M059J (cell line): ENCODE data around the gene HMGB1. TPM values are rescaled to one million over a fixed set of nuclear protein-coding genes. Genes with fewer than 3 reads are reported as not detected.

Experiments
- DNase-seq: peaks from one replicate; pipeline ENCODE4 v3.0.0-alpha.2; 2012; ENCODE audit warnings: low read depth
- total RNA-seq: library from RNA; depleted of rRNA; stranded (reverse); fragments of >200 nt; shearing (Covaris generic); gene quantifications from 2 replicates; pipeline ENCODE4 v1.2.3, GENCODE V29; 2014

Gene HMGB1
- total RNA-seq, 1 experiment from 2014 or later, result 610 TPM

DNA sequence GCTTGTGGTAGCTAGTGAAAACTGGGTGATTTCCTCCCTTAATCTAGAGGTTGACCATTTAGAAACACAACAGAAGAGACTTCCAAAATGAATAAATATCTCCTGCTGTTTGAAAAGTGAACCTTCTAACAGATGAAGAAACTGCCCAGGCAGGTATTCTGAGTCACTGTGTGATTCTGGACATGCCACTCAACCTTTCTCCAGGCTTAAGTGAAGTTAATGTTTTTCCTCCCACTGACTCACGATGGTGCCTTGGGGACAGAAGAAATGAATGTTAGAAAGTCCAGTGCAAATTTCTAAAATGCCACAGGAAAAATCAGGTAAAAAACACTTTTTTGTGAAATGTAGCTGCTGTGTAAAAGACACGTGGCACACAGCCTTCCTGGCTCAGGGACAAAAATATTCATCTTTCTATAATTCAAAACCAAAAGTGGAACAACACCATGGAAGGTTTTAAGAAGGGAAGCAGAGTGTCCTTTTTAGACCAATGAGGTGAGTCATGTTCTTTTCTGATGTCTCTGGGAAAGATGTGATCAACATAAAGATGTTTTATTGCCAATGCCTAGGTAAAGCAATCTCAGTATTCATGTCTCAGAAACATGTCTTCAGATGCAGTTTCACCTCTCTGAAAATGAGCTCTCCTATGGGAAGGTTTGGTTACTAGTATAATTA lies 34.3 kb downstream of the HMGB1 start:
- peak; percentile 75 for DNase-seq

DNA sequence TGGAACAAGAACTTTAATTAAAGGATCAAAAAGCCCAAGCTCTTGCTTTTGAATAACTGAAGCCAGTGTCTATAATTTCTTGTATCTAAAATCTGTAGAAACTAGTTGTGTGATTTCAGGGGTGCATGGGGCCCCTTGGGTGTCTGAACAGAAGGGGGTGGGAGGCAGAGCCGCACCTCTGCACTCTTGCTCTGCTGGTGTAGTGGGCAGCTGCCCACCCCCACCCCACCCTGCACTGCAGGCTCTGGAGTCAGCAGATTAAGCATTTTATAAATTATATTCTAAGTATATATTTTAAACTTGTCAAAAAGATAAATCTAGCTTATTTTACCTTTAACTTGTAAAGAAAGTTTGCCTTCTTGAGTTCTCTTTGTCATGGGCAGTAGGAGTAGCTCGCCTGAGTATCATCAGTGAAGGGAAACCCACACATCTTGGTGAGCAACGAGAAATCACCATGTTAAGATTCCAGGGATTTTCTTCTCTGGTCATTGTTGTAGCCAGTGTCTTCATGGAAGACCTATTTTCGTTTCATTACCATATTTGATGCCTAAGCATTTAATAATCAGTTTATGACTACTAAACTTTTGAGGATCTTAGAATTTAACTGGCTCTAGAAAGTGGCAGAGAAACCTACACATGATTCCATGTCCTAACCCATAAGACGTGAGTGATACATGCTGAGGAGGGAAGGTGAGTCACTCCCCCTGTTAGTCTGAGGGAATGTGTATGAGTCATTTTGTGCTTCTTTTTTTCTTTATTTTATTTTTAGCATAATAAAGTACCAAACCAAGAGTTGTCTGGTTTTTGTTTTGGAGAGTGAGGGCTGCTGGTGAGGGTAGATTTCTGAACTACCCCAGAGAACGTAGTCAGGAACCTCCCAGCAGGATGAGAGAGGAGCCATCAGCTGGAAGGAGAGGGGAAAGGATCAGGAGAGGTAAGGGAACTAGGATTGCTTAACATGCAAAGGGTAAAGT lies 35.7 kb downstream of the HMGB1 start:
- DNase-seq, result peak; percentile 91

DNA sequence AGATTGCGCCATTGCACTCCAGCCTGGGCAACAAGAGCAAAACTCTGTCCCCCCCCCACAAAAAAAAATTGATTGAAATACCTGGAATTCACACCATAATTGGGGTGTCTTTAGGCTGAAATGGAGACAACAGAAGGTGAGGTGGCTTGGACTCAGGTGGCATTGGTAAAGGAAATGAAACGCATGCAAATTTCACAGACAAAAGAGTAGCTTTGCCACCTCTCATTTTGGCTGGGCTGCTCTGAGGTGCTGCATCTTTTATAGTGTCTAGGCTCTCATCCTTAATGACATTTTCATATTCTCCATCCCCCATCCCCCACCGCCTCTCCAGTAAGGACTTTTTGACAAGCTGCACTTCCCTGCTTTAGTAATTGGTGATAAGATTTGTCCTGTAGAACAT lies 36.5 kb downstream of the HMGB1 start:
- DNase-seq, result no peak

DNA sequence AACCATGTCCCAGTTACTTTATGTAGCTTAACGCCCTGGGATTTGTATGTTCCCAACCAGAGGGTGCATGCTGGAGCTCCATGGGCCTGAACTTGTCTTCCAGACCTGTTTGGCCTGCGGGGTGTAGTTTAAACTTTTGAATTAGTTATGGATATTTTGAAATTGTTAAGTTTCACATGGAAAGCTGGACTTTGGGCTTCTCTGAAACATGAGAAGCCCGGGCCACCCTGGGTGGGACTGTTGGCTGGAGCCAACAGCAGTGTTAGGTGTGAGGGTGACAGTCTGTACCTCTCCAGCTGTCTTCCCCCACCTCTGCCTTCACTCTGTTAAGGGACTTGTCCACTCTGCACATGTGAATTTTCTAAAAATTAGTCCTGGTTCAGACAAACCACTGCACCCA lies 41.8 kb downstream of the HMGB1 start:
- DNase-seq, result no peak

DNA sequence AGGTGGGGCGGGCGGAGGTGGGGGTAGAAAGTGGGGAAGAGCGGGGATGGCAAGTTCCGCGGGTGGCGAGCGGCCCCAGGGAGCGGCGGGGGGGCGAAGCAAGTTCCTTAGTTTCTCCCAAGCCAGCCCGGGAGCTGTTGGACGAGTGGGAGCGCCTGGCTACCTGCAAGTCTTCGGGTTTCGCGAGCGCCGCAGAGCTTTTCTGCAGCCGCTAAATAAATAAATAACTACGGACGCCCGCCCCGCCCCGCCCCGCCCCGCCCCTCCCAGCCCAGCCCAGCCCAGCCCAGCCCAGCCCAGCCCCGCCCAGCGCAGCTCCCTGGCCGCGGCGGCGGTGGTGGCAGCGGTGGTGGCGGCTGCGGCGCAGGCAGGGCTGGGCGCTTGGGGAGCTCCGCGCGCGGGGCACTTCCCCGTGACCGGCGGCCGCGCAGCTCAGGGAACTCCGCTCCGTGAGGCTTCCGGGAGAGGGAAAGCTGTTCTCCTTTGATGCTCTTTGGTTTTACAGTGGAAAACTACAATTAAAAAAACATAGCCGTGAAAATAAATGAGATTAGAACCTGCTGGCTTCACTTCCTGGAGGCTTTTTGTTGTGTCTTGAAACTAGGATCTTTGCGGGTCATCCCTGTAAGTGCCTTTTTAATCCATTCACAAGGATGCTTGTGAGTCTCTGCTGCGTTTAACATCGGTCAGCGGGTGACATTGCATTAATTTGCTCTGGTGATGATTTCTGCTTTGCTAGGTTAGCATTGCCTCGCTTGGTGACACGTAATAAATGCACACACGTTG lies 43.5 kb downstream of the HMGB1 start, which contains the start of gene UBE2L5:
UBE2L5 (plus strand) TSS at position 440 of the 786 bp plus-strand sequence. CDS start 5,498 bp downstream, outside the sequence.
- DNase-seq, result peak; percentile 81

DNA sequence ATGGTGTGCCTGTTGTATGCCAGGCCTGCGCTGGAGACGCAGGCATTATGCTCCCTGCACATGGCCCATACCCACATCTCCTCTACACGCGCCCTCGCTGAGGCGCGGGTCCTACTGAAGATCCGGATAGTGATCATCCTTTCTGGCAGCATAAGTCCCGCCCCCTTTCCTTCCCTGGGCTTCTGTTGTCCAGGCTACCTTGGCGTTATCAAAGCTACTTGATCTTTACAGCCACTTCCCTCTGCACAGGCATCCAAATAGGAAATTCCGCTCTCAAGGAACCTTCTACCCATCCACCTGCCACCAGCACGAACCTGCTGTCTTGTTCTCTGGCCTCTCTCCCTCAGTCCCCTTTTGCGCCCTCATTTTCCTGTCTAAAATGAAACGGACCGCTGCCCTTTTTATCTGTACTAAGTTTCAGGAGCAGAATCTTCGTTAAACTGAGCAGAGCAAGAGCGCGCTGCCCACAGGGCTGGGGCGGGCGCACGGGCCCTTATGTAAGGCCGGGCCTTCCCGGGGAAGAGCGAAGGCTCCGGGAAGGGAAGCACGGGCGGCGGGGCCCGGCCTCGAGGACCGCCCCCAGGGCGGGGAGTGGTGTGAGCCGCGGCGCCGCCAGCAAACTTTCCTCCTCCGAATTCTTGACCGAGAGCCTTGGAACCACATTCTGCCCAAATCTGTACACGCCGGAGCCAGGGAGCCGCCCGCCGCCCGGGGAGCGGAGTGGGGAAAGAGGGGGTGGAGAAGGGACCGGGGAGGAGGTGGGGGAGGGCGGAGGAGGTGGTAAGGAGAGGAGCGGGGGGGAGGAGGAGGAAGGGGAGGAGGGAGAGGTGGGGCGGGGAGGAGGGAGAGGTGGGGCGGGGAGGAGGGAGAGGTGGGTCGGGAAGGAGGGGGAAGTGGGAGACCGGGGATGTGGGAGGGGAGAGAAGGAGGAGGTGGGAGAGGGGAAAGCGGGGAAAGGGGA lies 44.4 kb downstream of the HMGB1 start:
- DNase-seq, result peak; percentile 80

DNA sequence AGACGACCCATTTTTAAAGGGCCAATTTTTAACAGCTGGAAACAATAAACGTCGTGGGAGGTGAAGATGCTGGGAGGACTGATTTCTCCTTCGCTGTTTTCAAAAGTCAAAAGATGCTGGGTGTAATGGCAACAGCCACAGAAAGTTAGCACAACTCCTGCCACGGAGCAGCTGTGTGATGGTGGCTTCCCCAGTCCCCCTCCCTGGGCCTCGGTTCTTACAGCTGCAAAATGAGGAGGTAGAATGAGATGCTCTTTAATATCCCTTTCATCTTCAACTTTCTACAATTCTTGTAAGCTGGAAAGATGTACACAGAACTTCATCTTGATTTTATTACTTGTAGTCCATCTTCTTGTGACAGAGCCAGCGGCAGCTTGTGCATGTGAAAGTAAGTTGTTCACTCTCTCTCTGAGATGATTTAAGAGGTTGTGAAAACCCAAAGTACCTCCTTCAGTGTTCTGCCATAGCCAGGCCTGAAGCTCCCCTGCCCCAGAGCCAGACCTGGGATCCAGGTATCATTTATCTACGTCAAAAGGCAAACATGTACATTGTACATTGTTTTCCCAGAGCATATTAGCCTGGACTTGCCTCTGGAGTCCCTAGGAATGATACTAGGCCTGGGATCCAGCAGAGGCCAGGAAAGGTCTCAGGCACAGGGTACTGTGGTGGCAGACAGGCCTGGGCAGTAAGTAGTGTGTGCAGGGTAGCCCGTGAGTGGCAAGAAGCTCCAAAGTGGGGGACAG lies 46.8 kb downstream of the HMGB1 start:
- no peak for DNase-seq

DNA sequence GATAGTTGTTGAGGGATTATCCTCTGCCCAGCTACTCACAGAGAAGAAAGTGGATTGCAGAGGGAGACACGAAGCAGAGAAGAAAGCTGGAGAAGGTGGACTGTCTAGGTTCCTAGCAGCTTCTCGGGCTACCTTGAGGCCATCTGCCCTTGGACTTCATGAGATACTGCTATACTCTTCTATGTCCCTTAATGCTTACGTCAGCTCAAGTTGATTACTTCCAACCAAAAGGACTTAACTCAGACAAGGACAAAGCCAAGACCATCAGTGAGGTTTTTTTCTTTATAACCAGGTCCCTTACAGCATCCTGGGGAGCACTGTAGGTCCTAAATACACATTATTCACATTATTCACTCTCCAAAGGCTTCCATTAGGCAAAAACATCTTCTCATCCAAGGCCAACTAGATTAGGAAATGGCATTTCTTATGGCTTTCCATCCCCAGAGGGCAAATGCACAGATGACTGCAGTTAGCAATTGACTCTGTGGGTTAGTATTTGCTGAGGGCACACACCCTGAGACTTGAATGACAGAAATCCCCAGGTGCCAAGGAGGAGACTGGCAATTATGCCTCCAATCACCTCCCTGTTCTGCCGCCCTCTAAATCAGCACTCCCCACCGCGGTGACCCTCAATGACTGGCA lies 47.5 kb downstream of the HMGB1 start:
- no peak for DNase-seq

DNA sequence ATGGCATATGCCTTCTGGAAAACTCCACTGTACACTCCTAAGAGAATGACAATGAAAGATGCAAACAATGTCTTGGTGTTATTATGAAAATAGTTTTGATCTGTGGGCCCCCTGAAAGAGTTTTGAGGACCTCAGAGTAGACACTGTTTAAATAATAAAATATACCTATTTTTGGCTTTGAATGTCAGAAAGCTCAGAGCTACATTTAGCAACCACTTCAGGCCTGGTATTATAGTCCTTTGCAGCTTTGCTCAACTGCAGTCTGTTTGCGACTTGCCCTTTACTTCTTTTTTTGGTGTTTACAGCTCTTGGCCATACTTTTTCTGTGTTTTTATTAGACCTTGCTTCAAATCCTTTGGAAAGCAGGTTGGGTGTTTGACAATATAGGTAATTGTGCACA lies 49.3 kb downstream of the HMGB1 start:
- no peak for DNase-seq

DNA sequence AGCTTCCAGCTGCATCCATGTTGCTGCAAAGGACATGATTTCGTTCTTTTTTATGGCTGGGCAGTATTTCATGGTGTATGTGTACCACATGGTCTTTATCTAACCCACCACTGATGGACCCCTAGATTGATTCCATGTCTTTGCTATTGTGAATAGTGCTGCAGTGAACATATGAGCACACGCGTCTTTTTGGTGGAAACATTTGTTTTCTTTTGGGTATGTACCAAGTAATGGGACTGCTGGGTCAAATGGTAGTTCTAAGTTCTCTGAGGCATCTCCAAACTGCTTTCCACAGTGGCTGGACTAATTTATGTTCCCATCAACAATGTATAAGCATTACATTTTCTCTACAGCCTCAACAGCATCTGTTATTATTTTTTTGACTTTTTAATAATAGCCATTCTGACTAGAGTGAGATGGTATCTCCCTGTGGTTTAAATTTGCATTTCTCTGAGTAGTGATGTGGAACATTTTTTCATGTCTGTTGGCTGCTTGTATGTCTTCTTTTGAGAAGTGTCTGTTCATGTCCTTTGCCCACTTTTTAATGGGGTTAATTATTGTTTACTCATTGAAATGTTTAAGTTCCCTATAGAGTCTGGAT lies 50.2 kb downstream of the HMGB1 start:
- no peak for DNase-seq

DNA sequence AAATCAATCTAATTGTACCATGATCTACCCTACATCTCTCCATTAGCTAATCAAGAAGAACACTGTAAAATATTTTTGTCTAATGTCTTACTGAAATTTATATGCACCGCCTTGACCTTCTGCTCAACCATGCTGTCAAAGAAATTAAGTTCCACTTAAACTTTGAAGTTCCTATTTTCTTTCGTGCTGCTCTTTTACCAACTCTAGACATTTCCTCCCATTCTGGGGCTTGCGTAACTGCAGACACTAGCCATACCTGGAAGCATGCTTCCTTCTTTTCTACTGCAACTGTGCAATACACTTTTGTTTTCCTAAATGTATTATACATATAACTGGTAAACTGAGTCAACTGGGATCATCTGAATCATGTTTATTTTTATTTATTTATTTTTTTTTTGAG lies 51.9 kb downstream of the HMGB1 start:
- no peak for DNase-seq

DNA sequence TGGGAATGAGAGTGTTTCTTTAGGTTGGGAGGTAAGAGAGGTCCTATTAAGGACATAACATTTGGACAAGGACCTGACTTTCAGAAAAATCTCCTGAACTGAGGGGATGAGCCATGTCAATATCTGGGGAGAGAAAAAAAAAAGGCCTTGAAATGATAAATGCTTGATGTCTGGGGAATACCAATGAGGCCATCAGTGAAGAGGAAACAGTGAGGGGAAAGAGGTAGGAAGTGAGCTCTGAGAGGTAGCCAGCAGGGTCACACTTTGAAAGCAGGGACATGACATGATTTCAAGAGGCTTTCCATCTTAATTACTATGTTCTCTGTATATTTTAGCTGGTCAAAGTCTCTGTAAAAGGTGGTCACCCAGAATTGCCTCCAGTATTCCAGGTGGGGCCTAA lies 53.4 kb downstream of the HMGB1 start:
- no peak for DNase-seq

DNA sequence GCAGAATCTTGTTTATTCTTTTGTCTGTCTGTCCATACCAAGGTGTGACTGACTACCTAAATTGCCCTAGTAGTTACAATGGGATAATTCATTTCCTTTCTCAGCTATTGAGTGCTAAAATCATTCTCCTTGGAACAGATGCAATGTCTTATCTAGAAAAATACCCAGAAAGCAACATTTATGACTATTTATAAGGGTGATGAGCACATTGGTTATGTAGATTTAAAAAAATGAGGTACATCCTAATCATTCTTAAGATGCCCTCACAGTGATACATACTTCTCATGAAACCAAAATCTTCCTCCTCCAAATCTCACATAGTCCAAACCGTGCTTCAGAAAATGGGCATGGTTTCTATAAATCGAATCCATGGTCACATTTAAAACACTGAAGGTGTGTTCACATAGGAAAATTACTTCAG lies 55.0 kb downstream of the HMGB1 start:
- no peak for DNase-seq

DNA sequence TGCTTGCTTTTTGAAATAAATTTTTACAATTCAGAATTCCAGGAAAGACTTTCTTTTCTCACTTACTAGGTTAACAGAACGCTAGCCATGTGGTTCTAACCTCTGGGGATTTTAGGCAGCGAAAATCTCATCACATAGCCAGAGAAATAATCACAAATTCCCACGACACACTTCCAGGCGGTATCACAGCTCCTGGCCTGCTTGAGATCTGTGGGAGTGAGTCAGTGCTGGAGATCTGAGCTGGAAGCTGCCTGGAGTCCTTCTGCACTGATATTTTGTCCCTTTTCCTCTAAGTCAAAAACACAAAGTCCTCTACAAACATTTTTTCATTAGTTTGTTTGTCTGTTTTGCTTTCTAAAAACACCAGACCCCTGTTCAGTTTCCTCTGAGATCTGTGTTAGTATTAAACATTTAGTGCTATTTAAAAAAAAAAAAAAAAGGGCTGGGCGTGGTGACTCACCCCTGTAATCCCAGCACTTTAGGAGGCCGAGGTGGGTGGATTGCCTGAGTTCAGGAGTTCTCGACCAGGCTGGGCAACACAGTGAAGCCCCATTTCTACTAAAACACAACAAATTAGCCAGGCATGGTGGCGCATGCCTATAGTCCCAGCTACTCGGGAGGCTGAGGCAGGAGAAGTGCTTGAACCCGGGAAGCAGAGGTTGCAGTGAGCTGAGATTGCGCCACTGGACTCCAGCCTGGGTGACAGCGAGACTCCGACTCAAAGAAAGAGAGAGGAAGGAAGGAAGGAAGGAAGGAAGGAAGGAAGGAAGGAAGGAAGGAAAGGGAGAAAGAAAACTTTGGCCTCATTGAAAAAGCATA lies 55.6 kb downstream of the HMGB1 start:
- DNase-seq, result peak; percentile 67

DNA sequence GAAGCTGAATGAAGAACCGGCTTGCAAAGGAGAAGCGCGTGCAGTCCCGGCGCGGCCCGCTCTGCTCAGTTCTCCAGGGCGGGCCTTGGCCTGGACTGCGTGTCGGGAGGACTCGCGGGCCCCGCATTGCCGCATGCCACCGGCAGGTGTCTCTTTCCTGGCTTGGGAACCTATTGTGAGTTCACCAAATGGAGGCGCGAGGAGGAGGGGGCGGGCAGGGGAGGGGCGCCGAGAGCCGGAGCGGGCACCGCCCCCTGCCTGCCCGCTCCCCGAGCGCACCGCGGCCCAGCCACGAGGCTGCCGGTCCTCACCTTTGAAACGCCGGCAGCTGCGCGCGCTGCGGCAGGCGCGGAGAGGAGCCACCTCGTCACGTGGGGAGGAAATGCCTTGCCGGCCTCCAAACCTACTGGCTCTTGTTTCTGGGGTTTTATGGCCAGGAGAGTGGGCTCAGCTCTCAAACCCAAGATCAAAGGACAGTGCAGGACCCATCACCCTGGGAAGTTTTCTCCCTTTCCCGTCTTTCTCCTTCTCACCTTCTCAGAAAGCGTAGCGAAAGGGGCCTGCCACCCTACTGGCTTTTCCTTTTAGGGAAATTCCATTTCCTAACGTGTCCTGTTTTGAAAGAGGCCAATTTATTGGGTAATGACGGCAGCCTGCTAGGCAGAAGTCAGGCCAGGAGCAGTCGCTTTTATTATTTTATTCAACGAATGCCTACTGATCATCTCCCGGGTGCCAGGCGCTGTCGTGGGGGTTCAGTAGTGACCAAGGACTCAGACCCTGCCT lies 57.2 kb downstream of the HMGB1 start:
- peak; percentile 76 for DNase-seq

DNA sequence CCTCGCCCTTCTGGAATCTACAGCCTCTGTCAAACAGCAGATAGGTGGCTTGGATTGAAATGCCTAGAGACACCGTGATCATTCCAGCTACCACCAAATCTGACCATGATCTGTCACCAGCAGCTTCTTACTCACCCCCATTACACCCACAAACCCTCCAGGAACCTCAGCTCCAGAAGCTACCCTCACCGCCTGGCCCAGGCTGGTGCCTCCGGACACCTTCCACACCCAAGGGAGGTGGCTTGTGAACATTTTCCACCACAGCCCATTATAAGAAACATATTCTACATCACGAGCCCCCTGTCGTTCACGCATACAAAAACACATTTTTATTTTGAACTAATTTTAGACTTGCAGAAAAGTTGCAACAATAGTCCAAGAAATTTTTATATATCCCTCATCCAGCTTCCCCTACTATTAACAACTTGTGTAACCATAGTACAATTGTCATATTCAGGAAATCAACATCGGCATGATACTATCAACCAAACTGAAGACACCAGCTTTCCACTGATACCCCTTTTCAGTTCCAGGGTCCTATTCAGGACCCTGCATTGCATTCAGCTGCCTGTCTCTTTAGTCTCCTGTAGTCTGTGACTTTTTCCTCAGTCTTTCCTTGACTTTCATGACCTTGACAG lies 58.8 kb downstream of the HMGB1 start:
- no peak for DNase-seq
